GM10266 (cell line): Measurements from ENCODE around the gene PKN2.

Experiments
- DNase-seq: peaks from one replicate; pipeline ENCODE4 v3.0.0; 2012; ENCODE audit errors: extremely low spot score
- TF ChIP-seq, protein P1 (sequence below): IDR thresholded peaks from 2 replicates; pipeline ENCODE4 v1.5.1; 2012; ENCODE audit warnings: mild to moderate bottlenecking, low read depth; ENCODE audit not compliant: control insufficient read depth, insufficient read depth; ENCODE audit errors: missing control alignments

The PKN2 gene

DNA sequence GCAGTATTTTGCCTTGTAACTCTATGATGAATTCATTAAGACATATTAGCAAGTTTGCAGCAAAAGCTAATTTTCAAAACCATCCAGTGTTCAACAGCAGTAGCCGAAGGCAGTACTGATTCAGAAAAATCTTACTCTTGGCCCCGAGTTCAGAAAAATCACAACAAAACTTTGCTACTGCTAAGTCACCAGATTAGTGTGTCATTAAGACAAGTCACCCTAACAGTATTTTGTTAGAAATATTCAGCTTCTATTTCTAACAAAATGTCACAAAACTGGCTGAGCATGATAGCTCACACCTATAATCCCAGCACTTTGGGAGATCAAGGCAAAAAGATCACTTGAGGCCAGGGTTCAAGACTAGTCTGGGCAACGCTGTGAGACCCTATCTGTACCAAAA lies 199.1 kb downstream of the PKN2 start:
- TF ChIP-seq, protein P1, sequence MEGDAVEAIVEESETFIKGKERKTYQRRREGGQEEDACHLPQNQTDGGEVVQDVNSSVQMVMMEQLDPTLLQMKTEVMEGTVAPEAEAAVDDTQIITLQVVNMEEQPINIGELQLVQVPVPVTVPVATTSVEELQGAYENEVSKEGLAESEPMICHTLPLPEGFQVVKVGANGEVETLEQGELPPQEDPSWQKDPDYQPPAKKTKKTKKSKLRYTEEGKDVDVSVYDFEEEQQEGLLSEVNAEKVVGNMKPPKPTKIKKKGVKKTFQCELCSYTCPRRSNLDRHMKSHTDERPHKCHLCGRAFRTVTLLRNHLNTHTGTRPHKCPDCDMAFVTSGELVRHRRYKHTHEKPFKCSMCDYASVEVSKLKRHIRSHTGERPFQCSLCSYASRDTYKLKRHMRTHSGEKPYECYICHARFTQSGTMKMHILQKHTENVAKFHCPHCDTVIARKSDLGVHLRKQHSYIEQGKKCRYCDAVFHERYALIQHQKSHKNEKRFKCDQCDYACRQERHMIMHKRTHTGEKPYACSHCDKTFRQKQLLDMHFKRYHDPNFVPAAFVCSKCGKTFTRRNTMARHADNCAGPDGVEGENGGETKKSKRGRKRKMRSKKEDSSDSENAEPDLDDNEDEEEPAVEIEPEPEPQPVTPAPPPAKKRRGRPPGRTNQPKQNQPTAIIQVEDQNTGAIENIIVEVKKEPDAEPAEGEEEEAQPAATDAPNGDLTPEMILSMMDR: no peak

More for the DNA sequence above, 199.1 kb downstream of the PKN2 start:
- DNase-seq: no peak
